ENCODE results near the gene RILPL1. TPM values are rescaled to one million over a fixed set of nuclear protein-coding genes. Genes with fewer than 3 reads are reported as not detected.
"Not testable (repeated sequence)": the region's sequence is repeated elsewhere in the genome, so short reads cannot be mapped to it uniquely, and the experiment has no call there.

RILPL1 gene
- total and polyA plus RNA-seq, 12 donors: 12.9 to 42.9 (median 20.6) TPM

- Histone ChIP-seq H3K4me1 (replicated peaks in 1 of 2) (peaks cover 10 to 14% of the 10 kb centered on the region in 2 donors), H3K36me3 (replicated peaks in 1 of 2) (no peaks in the 10 kb centered on the region), H3K27me3 (no peaks in the 10 kb centered on the region), H3K4me3 (no peak overlapping the region), H3K9me3 (replicated peaks in 1 of 3) (no peaks in the 10 kb centered on the region), H3K27ac (no peak overlapping the region)
- DNase-seq: no peak
- 74 to 88% (median 83%) methylated on average over 6 of the region's 6 CpGs for WGBS, 4 donors
- no peak for TF ChIP-seq POLR2A (IDR thresholded peaks at IDR 0.05)
- TF ChIP-seq CTCF (IDR thresholded peaks at IDR 0.05): no peak
- intact Hi-C loops (cut with DNase I): no loop called here
Measured at GRCh38 chr12:123482876-123483275, 50.6 kb downstream of the RILPL1 start.

- H3K36me3 ChIP-seq (replicated peaks in 1 of 2); intact Hi-C loops (cut with DNase I); DNase-seq; H3K9me3 ChIP-seq (replicated peaks in 1 of 3); H3K27me3 ChIP-seq; H3K4me3 ChIP-seq; H3K27ac ChIP-seq: not testable (repeated sequence)
- H3K4me1 ChIP-seq (replicated peaks in 1 of 2): peaks cover 10 to 14% of the 10 kb centered on the region in 2 donors
- 88 to 97% (median 90%) methylated on average over 5 of the region's 5 CpGs for WGBS, 4 donors
Measured at GRCh38 chr12:123481251-123481650, 52.3 kb downstream of the RILPL1 start.

- Histone ChIP-seq H3K4me1 (replicated peaks in 1 of 2) (peaks cover 10 to 14% of the 10 kb centered on the region in 2 donors), H3K4me3 (no peak overlapping the region), H3K36me3 (replicated peaks in 1 of 2) (peaks cover 0 to 6% of the 10 kb centered on the region in 2 donors), H3K27ac (peak overlapping the region in 4 of 5 donors; percentile 8 to 76 (median 62)), H3K9me3 (replicated peaks in 1 of 3) (no peaks in the 10 kb centered on the region), H3K27me3 (no peaks in the 10 kb centered on the region)
- WGBS, 4 donors: 78 to 83% (median 80%) methylated on average over 10 to 14 of the region's 14 CpGs
- intact Hi-C loops (cut with DNase I): no loop called here
- peak in 1 of 7 donors; percentile 69 for DNase-seq
- TF ChIP-seq CTCF (IDR thresholded peaks at IDR 0.05) (no peak), POLR2A (IDR thresholded peaks at IDR 0.05) (no peak)
Measured at GRCh38 chr12:123479442-123480180, 53.9 kb downstream of the RILPL1 start.

- H3K36me3 ChIP-seq (replicated peaks in 1 of 2): peaks cover 0 to 7% of the 10 kb centered on the region in 2 donors
- peaks cover 10 to 14% of the 10 kb centered on the region in 2 donors for H3K4me1 ChIP-seq (replicated peaks in 1 of 2)
- H3K27me3 ChIP-seq: no peaks in the 10 kb centered on the region
- H3K9me3 ChIP-seq (replicated peaks in 1 of 3): no peaks in the 10 kb centered on the region
- intact Hi-C loops (cut with DNase I): no loop called here
- TF ChIP-seq POLR2A (IDR thresholded peaks at IDR 0.05) (no peak), CTCF (IDR thresholded peaks at IDR 0.05) (no peak)
- peak; percentile 65 to 88 (median 80) for DNase-seq
- no peak overlapping the region for H3K4me3 ChIP-seq
- H3K27ac ChIP-seq: peak overlapping the region in 3 of 5 donors; percentile 50 to 76 (median 74)
- 44 to 56% (median 46%) methylated on average over 4 to 10 of the region's 10 CpGs for WGBS, 4 donors
Measured at GRCh38 chr12:123478762-123479161, 54.8 kb downstream of the RILPL1 start.

GRCh38 chr12:123478069-123478468 lies 55.5 kb downstream of the RILPL1 start:
- Histone ChIP-seq H3K4me1 (replicated peaks in 1 of 2) (peaks cover 10 to 14% of the 10 kb centered on the region in 2 donors), H3K27me3 (no peaks in the 10 kb centered on the region), H3K9me3 (replicated peaks in 1 of 3) (no peaks in the 10 kb centered on the region), H3K4me3 (no peak overlapping the region), H3K36me3 (replicated peaks in 1 of 2) (peaks cover 0 to 7% of the 10 kb centered on the region in 2 donors), H3K27ac (peak overlapping the region in 3 of 5 donors; percentile 50 to 76 (median 74))
- 82 to 91% (median 84%) methylated on average over 10 to 11 of the region's 11 CpGs for WGBS, 4 donors
- intact Hi-C loops (cut with DNase I): no loop called here
- no peak for TF ChIP-seq POLR2A (IDR thresholded peaks at IDR 0.05)
- TF ChIP-seq CTCF (IDR thresholded peaks at IDR 0.05): no peak
- DNase-seq: no peak
